GM19467 (cell line): ENCODE measurements around the gene GYPA.
"Not testable (repeated sequence)": the region's sequence is repeated elsewhere in the genome, so short reads cannot be mapped to it uniquely, and the experiment has no call there.

Experiments
- ATAC-seq: cut with Tn5 transposase; IDR thresholded peaks from one replicate; pipeline ENCODE4 v1.9.1; 2021; ENCODE audit warnings: mild to moderate bottlenecking, moderate library complexity; ENCODE audit not compliant: unreplicated experiment

Gene GYPA

DNA sequence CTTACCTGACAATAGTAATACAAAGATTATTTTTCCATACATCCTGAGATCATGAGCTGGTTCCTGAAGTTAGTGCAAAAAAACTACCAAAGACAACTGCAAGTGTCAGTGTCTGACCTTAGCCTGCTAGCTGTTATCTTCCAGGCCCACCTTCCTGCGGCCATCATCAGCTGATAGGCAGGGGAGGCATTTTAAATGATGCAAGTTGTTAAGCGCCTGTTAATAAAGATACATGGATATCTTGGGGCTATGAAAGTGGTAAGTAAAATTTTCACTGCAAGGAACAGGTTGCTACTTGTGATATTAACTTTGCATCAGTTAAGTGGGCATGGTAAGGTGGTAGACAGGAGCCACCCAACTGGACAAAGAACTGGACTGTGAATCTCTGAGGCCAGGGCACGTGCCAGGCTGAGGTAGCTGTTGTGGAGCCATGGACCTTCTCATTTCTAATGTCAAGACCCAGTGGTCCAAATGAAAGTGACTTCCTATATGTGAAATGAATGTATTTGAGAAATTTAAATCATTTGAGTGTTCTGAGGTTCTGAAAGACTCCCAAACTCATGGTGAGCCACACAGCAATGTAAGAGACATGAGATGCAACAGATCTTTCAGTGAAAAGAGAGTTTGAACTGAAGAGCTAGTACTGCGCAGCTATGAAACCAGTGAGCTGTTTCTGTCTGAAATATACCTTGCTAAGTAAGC is at the start of gene GYPA:
Gene GYPA (minus strand): TSS at position 125 of the 702 bp plus-strand sequence. CDS start 83 bp downstream, at position 42.
- not testable (repeated sequence) for ATAC-seq

DNA sequence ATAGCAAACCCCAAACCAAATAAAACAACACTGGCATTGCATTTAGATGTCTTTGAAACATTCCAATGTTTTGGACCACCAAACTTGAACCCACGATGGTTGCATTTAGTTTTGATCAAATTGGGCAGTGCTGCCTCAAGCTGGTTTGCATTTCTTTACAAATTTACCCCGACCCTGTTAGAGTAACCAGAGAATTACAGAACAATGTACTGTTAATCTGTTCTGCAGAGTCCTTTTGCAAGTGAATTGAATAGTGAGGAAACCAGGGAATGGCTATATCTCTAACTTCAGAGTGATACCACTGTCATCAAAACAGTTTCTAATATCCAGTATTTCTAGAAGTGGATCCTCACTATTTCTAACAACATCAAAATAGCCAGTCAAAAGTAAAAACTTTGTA is 49.5 kb upstream of the GYPA start:
- no peak for ATAC-seq

DNA sequence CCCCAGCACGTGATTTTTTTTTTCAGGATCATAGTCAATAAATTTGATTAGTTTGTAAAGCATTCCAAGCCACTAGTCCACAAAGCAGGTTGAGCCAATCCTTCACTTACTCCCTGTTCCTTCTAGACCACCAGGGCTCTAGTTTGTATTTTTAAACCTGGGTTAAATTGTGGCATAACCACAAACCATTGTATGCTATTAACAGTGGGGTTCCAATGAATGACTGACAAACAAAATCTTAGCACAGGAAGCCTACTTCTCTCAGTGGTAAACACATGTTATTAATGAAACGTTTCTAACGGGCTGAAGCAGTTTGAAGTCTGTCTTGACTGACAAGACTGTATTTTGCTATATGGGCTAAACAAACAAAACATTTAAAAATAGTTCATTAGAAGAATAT is 48.6 kb upstream of the GYPA start:
- ATAC-seq: peak; percentile 82

DNA sequence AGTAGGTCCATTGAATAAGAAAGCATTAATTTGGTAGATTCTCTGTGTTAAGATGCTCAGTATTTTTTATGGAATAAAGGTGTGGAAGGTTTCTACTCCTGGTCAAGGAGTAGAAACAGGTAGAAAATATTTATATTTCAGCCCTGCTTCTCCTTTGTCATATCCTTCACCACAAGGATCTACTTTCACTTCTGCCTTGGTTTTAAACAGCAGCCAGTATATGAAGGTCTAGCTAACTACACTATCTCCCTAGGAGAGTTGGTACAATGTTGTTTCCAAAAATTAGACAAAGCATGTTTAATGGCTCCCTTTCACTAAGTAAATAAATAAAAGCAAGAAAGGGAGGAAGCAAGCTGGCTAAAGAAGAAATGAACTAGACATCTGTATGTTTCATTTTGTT is 44.6 kb upstream of the GYPA start:
- ATAC-seq: no peak

DNA sequence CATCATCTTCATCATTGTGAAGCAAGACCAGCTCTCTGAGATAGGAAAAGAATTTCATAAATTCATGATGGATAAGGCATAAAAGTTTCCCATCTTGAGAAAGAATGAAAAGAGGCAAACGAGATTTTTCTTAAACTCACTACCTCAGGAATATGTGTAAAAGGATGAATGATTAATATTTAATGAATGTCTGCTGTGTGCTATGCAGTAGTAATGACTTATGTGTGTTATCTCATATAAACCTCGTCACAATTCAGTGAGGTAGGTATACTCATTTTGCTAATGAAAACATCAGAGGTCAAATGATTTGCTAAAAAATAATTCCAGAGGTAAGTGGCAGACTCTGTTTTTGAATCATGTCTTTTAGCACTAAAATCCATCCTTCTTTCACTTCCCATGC is 42.6 kb upstream of the GYPA start:
- no peak for ATAC-seq

DNA sequence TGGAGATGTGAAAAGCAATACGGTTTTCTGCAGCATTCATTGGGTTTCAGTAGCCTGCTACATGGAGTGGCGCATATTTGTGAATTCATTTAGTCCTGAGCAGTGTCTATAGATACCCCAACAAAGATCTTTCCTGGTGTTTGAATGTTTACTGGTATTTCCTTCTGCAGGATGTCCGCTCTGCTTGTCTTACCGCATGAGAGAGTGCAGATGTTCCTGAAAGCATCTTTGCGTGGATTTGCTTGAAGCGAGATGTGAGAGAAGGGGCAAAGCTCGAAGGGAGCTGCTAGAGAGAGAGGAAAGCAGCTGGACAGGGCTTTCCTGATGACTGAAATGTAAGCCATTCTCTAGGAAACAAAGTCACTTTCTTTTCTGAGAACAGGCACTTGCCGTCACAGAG is 40.9 kb upstream of the GYPA start:
- peak; percentile 57 for ATAC-seq

DNA sequence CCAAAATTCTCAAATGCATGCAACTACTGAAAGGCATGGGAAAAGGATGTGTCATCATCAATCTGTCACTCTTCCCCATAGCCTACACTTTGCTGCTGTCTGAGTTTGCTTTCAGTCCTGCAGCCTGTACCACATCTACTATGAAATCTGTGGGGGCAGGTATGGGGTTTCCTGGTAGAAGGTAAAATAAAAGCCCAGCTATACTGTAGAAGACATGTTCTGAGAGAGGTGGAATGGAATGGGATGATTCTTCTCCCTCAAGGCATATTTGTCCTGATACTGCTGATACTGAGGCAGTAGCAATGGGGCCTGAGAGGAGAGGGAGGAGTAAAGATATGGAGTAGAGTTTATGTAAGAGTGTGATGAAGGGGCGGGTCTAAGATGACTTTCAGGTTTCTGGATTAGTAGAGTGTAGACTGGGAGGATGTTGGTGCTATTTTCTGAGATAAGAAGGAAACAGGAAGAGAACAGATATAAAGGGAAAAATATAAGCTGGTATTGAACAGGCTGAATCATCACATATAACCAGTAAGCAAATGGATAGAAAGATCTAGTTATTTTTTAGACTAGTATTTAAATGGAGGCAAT is 38.7 kb upstream of the GYPA start:
- ATAC-seq: no peak

DNA sequence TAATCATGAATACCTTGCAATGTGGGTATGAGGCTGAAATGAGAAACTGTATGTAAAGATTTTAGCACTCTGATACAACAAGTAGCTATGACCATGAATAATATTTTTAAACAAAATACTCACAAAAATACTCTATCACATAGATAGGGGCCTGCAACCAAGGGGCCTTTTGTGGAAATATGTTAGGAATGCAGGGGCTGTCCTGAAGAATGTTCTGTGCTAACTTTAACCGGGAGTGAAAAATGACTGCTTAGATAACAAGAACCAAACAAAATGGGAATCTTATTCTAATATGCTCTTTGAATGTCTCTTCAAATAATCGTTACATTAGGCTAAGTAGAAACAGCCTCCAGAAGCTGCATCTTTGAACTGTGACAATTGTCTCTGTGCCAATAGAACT is 37.9 kb upstream of the GYPA start:
- ATAC-seq: no peak

DNA sequence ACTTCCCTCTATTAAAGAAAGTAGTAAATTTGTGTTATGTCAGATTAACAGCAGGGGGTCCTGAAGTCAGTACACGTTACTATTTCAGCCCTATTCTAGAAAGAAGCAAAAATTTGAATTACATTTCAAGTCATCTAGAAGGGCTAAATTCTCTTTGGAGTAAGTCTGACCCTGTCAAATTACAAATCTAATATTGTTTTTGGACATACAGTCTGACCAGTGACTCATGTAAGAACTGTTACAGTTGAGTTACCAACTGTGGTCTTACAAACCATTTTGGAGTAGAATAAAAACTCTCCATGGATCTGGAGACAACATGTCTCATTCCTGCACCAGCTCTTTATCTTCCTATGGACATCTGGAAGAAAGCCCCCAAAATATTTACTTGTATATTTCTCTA is 36.0 kb upstream of the GYPA start:
- no peak for ATAC-seq

DNA sequence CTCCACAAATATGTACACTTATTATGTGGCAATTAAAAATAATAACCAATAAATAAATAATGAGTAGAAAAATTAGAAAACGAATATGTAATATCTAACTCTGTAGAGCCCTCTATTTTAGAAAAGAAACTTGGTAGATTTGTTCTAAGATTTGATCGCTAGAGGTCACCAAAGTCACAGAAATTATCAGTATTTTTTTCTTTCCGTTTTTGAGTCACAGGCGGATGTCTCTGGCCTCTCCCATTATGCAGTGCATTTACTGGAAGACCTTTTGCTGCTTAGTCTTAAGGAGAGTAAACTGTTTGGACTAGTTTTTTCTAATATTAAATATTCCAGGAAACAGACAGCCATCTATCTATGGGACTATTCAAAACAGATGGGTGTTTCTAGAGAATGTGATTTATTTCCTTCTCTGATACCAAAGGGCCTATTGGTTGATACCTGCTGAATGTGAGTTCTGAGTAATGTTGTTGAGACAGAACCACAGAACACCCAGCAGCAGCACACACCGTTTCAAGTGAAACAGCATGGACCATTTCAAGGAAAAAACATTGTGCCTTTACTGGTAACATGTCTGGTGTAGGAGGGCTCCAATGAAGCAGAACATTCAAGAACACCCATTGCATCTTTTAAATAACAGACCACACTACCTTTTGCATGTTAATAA is 34.0 kb upstream of the GYPA start:
- ATAC-seq: peak; percentile 69

DNA sequence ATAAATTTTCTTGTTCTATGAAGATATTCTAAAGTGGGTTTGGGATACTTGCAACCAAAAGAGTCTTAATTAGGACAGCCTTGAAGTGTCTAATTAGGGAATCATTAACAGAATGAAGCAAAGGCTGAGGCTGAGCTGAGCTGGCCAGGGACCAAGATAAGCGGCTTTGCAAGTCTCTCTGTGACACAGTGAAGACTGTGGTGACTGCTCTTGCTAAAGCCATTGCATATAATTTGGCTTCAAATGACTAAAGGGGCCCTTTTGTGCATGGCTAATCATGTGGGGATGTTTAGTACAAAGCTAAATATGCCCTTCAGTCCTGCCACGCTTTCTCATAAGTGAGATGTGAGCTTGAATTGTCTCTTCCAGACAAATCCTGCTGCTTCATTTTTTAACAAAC is 31.2 kb upstream of the GYPA start:
- ATAC-seq: no peak

DNA sequence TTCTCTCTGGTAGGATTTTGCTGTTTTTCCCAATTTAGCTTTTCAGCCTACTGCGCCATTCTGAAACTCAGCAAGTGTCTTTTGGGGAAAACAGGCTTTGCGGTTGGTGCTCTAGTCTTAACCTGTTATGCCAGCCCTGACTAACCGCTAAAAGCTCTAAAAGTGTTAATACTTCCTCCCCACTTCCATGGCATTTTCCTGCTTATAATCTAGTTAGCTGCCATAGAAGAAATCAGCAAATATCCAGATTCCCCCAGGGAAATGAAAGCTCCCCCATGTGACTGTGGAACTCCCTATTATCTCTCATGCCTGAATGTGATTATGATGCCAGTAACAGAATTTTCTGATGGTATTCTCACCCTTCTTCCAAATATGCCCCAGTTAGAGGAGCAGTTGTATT is 28.7 kb upstream of the GYPA start:
- no peak for ATAC-seq

DNA sequence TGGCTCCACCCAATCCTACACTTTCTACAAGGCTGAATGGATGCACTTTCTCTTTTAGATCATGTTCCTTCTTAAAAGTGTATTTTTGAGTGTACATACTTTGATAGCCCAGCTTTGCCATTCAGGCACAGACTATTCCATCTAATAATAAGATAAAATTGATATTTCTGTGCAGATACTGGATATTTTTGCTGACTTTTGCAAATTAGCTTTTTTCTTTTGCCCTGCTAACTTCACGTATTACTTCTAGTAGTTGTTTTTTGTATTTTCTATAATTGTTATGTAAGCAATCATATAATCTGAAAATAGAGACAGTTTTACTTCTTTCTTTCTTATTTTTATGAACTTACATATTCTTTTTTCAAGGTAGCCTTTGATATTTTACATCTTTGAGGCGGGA is 13.5 kb upstream of the GYPA start:
- ATAC-seq: no peak

DNA sequence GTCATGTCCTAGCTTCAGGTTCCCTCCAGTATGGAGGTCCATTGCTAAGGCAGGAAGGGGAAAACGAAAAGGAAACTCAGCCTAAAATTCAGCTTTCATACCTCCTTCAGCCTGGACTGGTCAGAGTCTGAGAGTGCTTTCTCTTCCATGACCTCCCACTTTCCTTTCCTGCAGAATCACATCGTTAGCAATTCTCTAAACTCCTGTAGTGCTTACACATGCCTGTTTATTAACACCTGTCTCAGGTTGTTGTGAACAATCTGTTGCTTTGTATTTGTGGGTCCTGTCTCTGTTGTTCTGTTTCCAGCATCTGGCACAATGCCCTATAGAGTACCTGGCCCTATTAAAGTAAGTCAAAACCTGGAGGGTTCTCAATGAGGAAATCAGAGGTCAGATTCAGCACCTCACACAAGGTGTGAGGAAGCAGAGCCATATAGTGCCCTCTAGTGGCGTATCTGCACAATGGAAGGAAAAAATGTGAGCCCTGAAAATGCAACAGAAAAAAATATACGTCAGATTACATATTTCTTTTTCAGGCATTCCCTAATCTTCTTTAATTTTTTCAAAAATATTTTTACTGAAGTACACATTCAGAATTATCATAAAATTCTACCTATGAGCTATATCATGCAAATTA is 2.3 kb upstream of the GYPA start:
- peak; percentile 81 for ATAC-seq

DNA sequence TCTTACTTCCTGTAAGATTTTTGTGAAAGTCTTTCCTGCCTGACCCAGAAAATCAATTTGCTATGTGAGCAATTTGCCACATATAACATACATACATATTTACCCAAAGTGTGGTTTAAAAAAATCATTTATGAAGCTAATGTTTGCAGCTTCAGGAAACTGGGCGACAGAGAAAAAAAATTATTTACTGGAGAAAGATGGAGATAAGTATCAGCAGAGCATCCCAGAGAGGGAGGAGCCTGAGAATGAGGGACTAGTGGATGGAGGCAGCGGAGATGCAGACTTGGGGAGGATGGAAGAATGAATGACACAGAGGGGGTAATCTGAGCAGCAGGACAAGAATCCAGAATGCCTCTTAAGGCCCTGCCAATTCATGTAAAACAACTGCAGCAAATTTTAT is 975 bp upstream of the GYPA start:
- no peak for ATAC-seq

DNA sequence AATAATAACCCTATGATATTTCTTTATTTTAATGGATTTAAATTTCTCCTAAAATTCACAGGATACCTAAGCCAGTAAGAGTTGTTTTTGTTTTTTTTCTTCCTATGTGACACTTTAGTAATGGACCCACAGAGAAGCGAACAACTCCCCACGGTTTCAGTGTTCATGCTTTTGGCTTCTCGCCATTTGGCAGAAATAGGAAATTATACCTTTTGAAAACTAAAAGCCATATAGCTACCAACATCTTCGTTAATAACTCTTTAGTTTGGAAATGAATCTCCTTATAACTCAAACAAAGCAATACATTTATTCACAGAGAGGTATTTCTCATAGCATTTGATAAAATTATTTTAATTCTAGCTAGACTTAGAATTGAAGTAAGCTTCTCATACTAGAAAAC is 527 bp downstream of the GYPA start:
- not testable (repeated sequence) for ATAC-seq

DNA sequence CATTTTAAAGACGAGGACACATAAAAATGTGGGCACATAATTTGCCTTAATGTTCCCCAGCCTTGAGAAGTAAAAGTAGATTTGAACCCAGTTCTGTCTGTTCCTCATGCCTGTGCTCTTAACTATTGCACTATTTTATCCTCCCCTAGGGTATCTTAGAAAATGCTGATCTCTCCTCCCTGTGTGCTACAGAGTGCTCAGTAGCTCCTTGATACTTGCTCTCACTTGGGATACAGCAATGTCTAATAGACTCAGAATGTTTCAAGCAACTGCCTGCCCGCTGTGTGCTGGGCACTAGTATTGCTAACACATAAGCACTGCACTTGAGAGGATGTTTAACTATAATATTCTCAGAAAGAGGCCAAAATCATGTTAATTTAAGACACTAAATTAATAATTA is 971 bp downstream of the GYPA start:
- ATAC-seq: not testable (repeated sequence)

DNA sequence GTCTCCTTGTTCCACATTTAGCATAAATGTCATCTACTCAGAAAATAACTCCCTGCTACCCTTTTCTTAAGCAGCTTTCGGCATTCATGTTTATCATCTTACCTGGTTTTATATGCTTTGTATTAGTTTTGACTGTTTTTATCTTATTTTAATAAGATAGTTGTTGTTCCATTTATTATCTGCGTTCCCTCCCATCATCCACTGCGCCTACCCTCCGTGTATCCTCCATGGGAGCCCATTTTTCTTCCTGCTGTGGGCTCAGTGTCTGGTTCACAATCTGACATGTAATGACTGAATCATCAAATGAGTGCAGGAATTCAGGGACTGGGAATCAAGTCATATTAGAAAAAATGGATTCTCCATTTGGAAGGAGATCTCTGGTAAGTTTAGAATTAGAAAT is 2.3 kb downstream of the GYPA start:
- ATAC-seq: not testable (repeated sequence)

DNA sequence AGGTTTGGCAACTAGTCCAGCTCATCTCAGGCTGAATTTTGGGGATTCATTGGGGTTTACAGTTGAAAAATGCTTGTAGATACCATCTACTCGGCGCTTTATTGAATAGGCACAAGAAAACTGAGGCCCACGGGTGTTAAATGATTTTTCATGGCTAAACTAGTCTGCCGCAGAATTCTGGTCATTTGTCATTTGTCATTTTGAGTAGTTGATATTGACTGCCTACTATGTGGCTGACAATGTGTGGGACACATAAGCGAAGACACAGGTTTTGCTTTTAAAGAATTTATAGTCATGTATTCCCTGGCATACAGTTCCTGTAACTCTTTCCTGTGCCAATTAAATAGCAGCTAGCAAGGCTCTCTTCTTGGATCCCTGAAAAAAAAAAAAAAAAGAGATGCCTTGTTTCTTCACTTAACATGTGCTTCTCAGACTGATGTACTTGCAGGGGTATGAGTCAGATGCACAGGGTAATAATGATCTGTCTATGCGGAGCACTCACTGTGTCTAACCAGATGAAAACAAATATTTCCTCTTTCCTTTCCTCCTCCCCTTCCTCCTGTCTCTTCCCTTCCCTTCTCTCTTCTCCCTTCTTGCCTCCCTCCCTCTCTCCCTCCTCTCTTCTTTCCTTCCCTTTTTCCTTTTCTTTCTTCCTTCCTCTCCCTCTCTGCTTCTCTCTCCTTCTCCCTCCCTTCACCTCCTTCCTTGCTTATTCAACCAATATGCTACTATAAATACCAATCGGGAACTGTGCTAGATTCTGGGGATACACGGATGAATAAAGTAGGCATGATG is 3.2 kb downstream of the GYPA start:
- not testable (repeated sequence) for ATAC-seq

DNA sequence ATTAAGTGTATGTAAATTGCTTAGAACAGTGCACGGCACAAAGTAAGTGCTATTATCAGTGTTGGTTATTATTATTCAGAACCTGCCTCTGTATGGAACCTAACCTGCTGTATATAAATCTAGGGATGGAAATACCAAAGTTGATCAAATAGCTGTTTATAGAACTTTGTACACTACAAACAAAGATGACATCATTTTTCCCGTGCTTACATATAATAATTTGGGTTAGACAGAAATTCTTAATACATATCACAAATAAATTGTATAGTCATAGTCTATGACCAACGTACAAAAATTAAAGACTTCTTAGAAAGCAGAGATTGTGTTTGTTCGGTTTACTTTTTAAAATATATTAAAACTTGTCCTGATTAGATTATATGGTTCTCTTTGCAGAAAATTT is 4.3 kb downstream of the GYPA start:
- not testable (repeated sequence) for ATAC-seq

DNA sequence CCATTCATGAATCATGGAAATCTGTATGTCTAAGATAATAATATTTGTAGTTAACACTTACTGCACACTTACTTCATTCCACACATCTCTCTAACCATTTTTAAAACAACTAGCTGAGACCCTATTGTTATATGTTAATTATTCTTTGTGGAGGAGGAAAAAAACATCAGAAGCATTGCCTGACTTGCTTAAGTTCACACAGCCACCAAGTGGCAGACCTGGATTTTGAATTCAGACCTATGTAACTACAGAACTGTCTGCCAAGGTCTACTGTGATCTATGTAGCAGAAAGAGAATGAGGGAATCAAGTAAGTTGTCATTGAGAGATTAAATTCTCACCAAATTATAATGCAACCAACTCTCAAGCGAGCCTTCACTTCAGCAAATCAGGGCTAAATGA is 10.4 kb downstream of the GYPA start:
- ATAC-seq: not testable (repeated sequence)
